NB4 (cell line): ENCODE data around the gene ERAP2.

ENCODE experiments used
- CTCF ChIP-seq: IDR thresholded peaks from one replicate; pipeline ENCODE4 v1.5.1; 2012; ENCODE audit warnings: low read depth, low read length
- MAX ChIP-seq: IDR thresholded peaks from 2 replicates; pipeline ENCODE4 v1.6.1; 2011; ENCODE audit warnings: low read depth, low read length
- POLR2A ChIP-seq: IDR thresholded peaks from 2 replicates; pipeline ENCODE4 v1.6.1; 2011; ENCODE audit warnings: mild to moderate bottlenecking; ENCODE audit not compliant: insufficient read length; ENCODE audit errors: extremely low read depth

- no peak for TF ChIP-seq POLR2A
- TF ChIP-seq CTCF = no peak
- TF ChIP-seq MAX = no peak
Observed at GRCh38 chr5:96928931-96929708, 52.8 kb downstream of the ERAP2 start.
